PC-3 (cell line): Measurements from ENCODE around the gene PDGFB.

Experiments used
- EZH2 ChIP-seq: fragments of 300-600 bp; sonication (generic); IDR thresholded peaks from one replicate; pipeline ENCODE4 v1.6.1; 2017; ENCODE audit warnings: antibody characterized with exemption, mild to moderate bottlenecking, low read length; ENCODE audit not compliant: unreplicated experiment
- TF ChIP-seq, protein P1 (sequence below): fragments of 300-600 bp; sonication (generic); conservative IDR thresholded peaks from 2 replicates; pipeline ENCODE4 v1.5.1; 2017; ENCODE audit warnings: antibody characterized with exemption, low read depth, mild to moderate bottlenecking, low read length

- TF ChIP-seq, protein P1, sequence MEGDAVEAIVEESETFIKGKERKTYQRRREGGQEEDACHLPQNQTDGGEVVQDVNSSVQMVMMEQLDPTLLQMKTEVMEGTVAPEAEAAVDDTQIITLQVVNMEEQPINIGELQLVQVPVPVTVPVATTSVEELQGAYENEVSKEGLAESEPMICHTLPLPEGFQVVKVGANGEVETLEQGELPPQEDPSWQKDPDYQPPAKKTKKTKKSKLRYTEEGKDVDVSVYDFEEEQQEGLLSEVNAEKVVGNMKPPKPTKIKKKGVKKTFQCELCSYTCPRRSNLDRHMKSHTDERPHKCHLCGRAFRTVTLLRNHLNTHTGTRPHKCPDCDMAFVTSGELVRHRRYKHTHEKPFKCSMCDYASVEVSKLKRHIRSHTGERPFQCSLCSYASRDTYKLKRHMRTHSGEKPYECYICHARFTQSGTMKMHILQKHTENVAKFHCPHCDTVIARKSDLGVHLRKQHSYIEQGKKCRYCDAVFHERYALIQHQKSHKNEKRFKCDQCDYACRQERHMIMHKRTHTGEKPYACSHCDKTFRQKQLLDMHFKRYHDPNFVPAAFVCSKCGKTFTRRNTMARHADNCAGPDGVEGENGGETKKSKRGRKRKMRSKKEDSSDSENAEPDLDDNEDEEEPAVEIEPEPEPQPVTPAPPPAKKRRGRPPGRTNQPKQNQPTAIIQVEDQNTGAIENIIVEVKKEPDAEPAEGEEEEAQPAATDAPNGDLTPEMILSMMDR, result no peak
- TF ChIP-seq EZH2, result no peak
Observed at GRCh38 chr22:39242595-39243438, 2.0 kb downstream of the PDGFB start.
